Left renal pelvis (tissue), 4 donors: ENCODE data around the gene CDCA7L. TPM values are rescaled to one million over a fixed set of nuclear protein-coding genes. Genes with fewer than 3 reads are reported as not detected.
"Not testable (repeated sequence)": the region's sequence is repeated elsewhere in the genome, so short reads cannot be mapped to it uniquely, and the experiment has no call there.

Source experiments
- DNase-seq, 4 donors: peaks; one replicate each; pipeline ENCODE4 v3.0.0-alpha.2; 2013; ENCODE audit warnings: low read depth in 4 of 4, low spot score in 3 of 4
- polyA plus RNA-seq, 4 donors: library from polyadenylated mRNA; unstranded; fragments of 120-200 nt; gene quantifications; one replicate each; pipeline ENCODE4 v1.2.1, GENCODE V29; 2013; ENCODE audit not compliant: insufficient read length in 4 of 4

Gene CDCA7L
- polyA plus RNA-seq, 4 donors = 52.1 to 152 (median 56.0) TPM

GRCh38 chr7:21866731-21867130 lies 79.0 kb downstream of the CDCA7L start:
- no peak for DNase-seq

- DNase-seq = not testable (repeated sequence)
Observed at GRCh38 chr7:21865631-21866204, 80.0 kb downstream of the CDCA7L start.

DNA sequence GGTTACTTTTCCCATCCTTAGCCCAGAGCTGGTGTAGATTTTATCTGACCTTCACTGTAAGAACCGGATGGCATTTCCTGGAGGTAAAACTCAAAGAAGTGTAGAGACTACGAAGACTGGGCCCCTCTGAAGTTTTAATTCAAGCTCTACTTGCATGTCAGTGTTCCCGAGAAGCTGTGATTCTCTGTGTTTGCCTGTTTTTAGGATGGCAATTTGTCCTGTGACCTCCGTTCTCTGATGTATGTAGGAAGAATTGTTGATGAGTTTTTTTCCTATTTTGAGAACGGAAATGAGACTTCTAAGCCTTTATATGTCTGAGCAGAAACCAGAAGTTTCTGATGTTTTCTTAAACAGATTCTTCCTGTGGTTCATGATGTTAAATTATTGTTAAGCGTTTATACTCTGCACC lies 94.1 kb downstream of the CDCA7L start:
- DNase-seq = no peak
